HL-60/S4 treated with retinoic acid at 250 ng/mL for 4 days and 3 days (cell line): ENCODE data around the gene PRDX5.

Source experiments
- in situ Hi-C: fragments of 300-500 bp; cut with MboI; formaldehyde crosslinking; loops from 2 replicates; pipeline ENCODE4 v1.7.0; 2022; ENCODE audit warnings: low sequenced_read_pairs

PRDX5 gene

GRCh38 chr11:64359712-64360445 is 42.0 kb downstream of the PRDX5 start:
- in situ Hi-C loops = no loop called here

- in situ Hi-C loops = no loop called here
These were observed 42.6 kb downstream of the PRDX5 start for GRCh38 chr11:64360448-64360921.

GRCh38 chr11:64361659-64362058 is 43.7 kb downstream of the PRDX5 start:
- in situ Hi-C loops = no loop called here

GRCh38 chr11:64362339-64362738 is 44.4 kb downstream of the PRDX5 start:
- in situ Hi-C loops = no loop called here

GRCh38 chr11:64364435-64364834 is 46.5 kb downstream of the PRDX5 start:
- in situ Hi-C loops = no loop called here

- in situ Hi-C loops = no loop called here
These were observed 47.0 kb downstream of the PRDX5 start for GRCh38 chr11:64364911-64365310.

GRCh38 chr11:64366751-64367150 is 48.8 kb downstream of the PRDX5 start:
- in situ Hi-C loops = no loop called here

- in situ Hi-C loops = no loop called here
These were observed 50.2 kb downstream of the PRDX5 start for GRCh38 chr11:64367931-64368672.

- in situ Hi-C loops = no loop called here
These were observed 50.8 kb downstream of the PRDX5 start for GRCh38 chr11:64368673-64369074.

- in situ Hi-C loops = no loop called here
These were observed 51.8 kb downstream of the PRDX5 start for GRCh38 chr11:64369440-64370421.

GRCh38 chr11:64371201-64371600 is 53.3 kb downstream of the PRDX5 start:
- in situ Hi-C loops = no loop called here
